ENCODE data around the gene PTPN7. TPM values are rescaled to one million over a fixed set of nuclear protein-coding genes. Genes with fewer than 3 reads are reported as not detected.

Gene PTPN7
- total RNA-seq, 4 donors from 2014 or later, result 0.79 to 8.5 (median 1.8) TPM; not detected in 1

GRCh38 chr1:202156590-202156989 lies 3.8 kb downstream of the PTPN7 start:
- Histone ChIP-seq H3K4me1 (no peaks in the 10 kb centered on the region), H3K27ac (no peak overlapping the region), H3K9me3 (no peaks in the 10 kb centered on the region), H3K36me3 (no peaks in the 10 kb centered on the region), H3K4me3 (no peak overlapping the region), H3K27me3 (no peaks in the 10 kb centered on the region)
- TF ChIP-seq POLR2A (IDR thresholded peaks at IDR 0.05) (no peak), CTCF (IDR thresholded peaks at IDR 0.05) (no peak)
- DNase-seq, result no peak
- intact Hi-C loops (cut with DNase I; ENCODE audit: low total_unique reads), result no loop called here

- no peak overlapping the region for H3K4me3 ChIP-seq
- no peaks in the 10 kb centered on the region for H3K36me3 ChIP-seq
- H3K27ac ChIP-seq, result no peak overlapping the region
- no peak for DNase-seq
- intact Hi-C loops (cut with DNase I; ENCODE audit: low total_unique reads), result no loop called here
- TF ChIP-seq CTCF (IDR thresholded peaks at IDR 0.05), result no peak
- TF ChIP-seq POLR2A (IDR thresholded peaks at IDR 0.05), result no peak
- H3K27me3 ChIP-seq, result no peaks in the 10 kb centered on the region
- H3K4me1 ChIP-seq, result no peaks in the 10 kb centered on the region
- no peaks in the 10 kb centered on the region for H3K9me3 ChIP-seq
These were observed 4.9 kb downstream of the PTPN7 start for GRCh38 chr1:202155478-202156021.

DNA sequence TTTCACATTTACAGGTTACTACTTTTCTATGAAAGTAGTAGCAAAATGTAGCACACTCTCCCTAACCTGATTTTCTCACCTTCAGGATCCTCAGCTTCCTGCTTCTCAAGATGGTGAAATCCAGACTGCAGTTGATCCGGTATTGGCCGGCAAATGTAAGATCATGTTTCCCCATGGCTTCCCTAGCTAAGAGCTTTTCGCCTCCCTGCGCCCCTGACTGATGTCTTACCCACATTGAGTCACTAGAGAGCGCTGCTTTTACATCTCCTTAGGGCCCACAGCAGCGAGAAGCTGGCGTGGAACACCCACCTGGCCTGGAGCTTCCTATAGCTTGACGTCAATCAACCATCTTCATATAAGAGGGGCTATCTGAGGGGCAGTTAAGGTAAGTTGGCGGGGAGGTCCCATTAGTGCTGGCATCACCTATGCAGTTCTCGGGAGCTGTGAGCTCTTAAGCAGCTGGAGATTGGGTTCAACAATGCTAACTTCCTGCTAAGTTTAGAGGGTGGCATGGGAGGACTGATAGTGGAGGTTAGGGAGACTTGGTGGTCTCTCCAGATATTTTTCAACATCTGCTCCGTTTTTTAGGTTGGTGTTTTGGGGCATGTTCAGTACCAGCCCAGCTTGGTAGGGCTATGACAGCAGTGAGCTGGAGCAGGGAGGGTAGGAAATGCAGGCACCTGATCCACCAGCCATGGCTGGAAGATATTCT lies 5.5 kb downstream of the PTPN7 start:
- DNase-seq, result no peak
- Histone ChIP-seq H3K27ac (no peak overlapping the region), H3K36me3 (no peaks in the 10 kb centered on the region), H3K9me3 (no peaks in the 10 kb centered on the region), H3K4me3 (no peak overlapping the region), H3K27me3 (no peaks in the 10 kb centered on the region), H3K4me1 (no peaks in the 10 kb centered on the region)
- TF ChIP-seq POLR2A (IDR thresholded peaks at IDR 0.05) (no peak), CTCF (IDR thresholded peaks at IDR 0.05) (no peak)
- intact Hi-C loops (cut with DNase I; ENCODE audit: low total_unique reads), result no loop called here

GRCh38 chr1:202154148-202154765 lies 6.1 kb downstream of the PTPN7 start:
- H3K27me3 ChIP-seq, result no peaks in the 10 kb centered on the region
- no peak for DNase-seq
- no peak for TF ChIP-seq POLR2A (IDR thresholded peaks at IDR 0.05)
- TF ChIP-seq CTCF (IDR thresholded peaks at IDR 0.05), result no peak
- H3K36me3 ChIP-seq, result no peaks in the 10 kb centered on the region
- H3K27ac ChIP-seq, result no peak overlapping the region
- H3K4me1 ChIP-seq, result no peaks in the 10 kb centered on the region
- H3K9me3 ChIP-seq, result no peaks in the 10 kb centered on the region
- no peak overlapping the region for H3K4me3 ChIP-seq
- intact Hi-C loops (cut with DNase I; ENCODE audit: low total_unique reads), result no loop called here

- Histone ChIP-seq H3K27me3 (no peaks in the 10 kb centered on the region), H3K9me3 (no peaks in the 10 kb centered on the region), H3K36me3 (no peaks in the 10 kb centered on the region), H3K27ac (no peak overlapping the region), H3K4me1 (no peaks in the 10 kb centered on the region), H3K4me3 (no peak overlapping the region)
- intact Hi-C loops (cut with DNase I; ENCODE audit: low total_unique reads), result no loop called here
- no peak for DNase-seq
- TF ChIP-seq CTCF (IDR thresholded peaks at IDR 0.05), result no peak
- no peak for TF ChIP-seq POLR2A (IDR thresholded peaks at IDR 0.05)
These were observed 7.1 kb downstream of the PTPN7 start for GRCh38 chr1:202153284-202153683.

Data from uterus (tissue), 4 donors.